Measurements from ENCODE around the gene PEX5. TPM values are rescaled to one million over a fixed set of nuclear protein-coding genes. Genes with fewer than 3 reads are reported as not detected.
"Not testable (repeated sequence)": the region's sequence is repeated elsewhere in the genome, so short reads cannot be mapped to it uniquely, and the experiment has no call there.

PEX5 gene
- total RNA-seq, 2 experiments from 2014 or later: 29.7 to 30.9 TPM

DNA sequence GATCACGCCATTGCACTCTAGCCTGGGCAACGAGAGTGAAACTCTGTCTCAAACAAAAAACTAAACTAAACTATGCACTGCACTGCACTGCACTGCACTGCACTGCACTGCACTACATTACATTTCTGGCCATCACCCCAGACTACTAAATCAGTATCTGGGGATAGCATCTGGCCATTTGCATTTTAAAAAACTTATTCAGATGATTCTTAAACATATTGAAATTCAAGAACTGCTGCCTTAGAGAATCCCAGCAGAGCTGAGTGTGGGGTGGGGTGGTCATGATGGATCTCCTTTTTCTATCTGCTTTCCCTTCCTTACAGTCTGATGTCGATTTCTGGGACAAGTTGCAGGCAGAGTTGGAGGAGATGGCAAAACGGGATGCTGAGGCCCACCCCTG is 13.6 kb downstream of the PEX5 start:
- CTCF ChIA-PET: interaction anchor here (0.5 to 0.8 kb wide), 2 partner anchors 58 kb away, joined by 3 to 6 read pairs; no protein-coding TSS in a partner anchor
- DNase-seq: no peak
- Mint-ChIP-seq H3K27ac (no peak overlapping the region), H3K4me1 (ENCODE audit: low read depth) (no peaks in the 10 kb centered on the region), H3K9me3 (no peaks in the 10 kb centered on the region), H3K27me3 (ENCODE audit: low read depth) (no peaks in the 10 kb centered on the region), H3K36me3 (ENCODE audit: low read depth) (peaks cover 45% of the 10 kb centered on the region), H3K4me3 (no peak overlapping the region)
- intact Hi-C loops (cut with micrococcal nuclease): no loop called here

- H3K27me3 Mint-ChIP-seq (ENCODE audit: low read depth): no peaks in the 10 kb centered on the region
- no peak for DNase-seq
- H3K4me3 Mint-ChIP-seq: no peak overlapping the region
- peaks cover 2% of the 10 kb centered on the region for H3K9me3 Mint-ChIP-seq
- no peaks in the 10 kb centered on the region for H3K4me1 Mint-ChIP-seq (ENCODE audit: low read depth)
- no peak overlapping the region for H3K27ac Mint-ChIP-seq
- CTCF ChIA-PET: no interaction called here
- intact Hi-C loops (cut with micrococcal nuclease): no loop called here
- H3K36me3 Mint-ChIP-seq (ENCODE audit: low read depth): peaks cover 63% of the 10 kb centered on the region
Measured at GRCh38 chr12:7205091-7205490, 15.6 kb downstream of the PEX5 start.

- Mint-ChIP-seq H3K4me3 (no peak overlapping the region), H3K27ac (no peak overlapping the region), H3K27me3 (ENCODE audit: low read depth) (no peaks in the 10 kb centered on the region), H3K36me3 (ENCODE audit: low read depth) (peaks cover 72% of the 10 kb centered on the region), H3K9me3 (peaks cover 8% of the 10 kb centered on the region), H3K4me1 (ENCODE audit: low read depth) (no peaks in the 10 kb centered on the region)
- intact Hi-C loops (cut with micrococcal nuclease): no loop called here
- CTCF ChIA-PET: no interaction called here
- DNase-seq: no peak
Measured at GRCh38 chr12:7206691-7207090, 17.2 kb downstream of the PEX5 start.

DNA sequence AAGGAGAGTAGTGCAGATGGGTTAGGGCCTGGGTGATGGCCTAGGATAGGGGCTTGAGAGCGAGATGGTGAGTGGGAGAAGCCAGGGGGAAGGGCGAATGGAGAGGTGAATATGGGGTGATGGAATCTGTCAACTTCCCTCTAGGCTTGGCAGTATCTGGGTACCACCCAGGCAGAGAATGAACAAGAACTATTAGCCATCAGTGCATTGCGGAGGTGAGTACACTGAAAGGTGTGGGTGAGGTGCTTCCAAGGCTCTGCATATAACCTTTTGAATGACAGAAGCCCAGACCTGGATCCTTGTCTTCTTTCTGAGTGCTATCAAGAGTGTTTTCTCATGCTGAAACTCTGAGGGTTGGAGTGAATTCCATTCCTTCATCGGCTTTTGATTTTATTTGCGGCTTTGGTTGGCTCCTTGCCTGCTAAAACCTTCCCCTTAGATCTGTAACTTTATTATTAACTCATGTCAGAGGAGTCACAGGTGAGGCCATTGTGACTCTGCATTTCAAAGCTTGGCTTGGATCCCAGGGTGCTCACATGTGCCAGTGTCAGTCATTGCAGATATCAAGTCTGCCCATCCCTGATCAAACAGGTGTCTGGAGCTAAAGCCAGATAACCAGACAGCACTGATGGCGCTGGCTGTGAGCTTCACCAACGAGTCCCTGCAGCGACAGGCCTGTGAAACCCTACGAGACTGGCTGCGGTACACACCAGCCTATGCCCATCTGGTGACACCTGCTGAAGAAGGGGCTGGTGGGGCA is 18.6 kb downstream of the PEX5 start:
- CTCF ChIA-PET: no interaction called here

DNA sequence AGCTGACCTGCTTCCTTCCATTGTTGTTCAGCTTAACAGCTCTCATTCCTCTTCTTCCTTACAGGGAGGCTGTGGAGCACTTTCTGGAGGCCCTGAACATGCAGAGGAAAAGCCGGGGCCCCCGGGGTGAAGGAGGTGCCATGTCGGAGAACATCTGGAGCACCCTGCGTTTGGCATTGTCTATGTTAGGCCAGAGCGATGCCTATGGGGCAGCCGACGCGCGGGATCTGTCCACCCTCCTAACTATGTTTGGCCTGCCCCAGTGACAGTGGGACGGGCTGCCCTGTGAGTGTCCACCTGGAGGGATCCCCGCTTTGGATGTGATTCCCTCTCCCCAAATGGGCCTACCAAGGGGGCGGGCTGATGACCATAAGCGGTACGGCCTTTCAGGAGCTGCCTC is 20.5 kb downstream of the PEX5 start:
- H3K36me3 Mint-ChIP-seq (ENCODE audit: low read depth): peaks cover 61% of the 10 kb centered on the region
- H3K27ac Mint-ChIP-seq: no peak overlapping the region
- intact Hi-C loops (cut with micrococcal nuclease): no loop called here
- peaks cover 12% of the 10 kb centered on the region for H3K9me3 Mint-ChIP-seq
- H3K4me1 Mint-ChIP-seq (ENCODE audit: low read depth): no peaks in the 10 kb centered on the region
- CTCF ChIA-PET: interaction anchor here (1.0 to 1.2 kb wide), 2 partner anchors 11 to 251 kb away, joined by 4 read pairs; no protein-coding TSS in a partner anchor
- no peaks in the 10 kb centered on the region for H3K27me3 Mint-ChIP-seq (ENCODE audit: low read depth)
- H3K4me3 Mint-ChIP-seq: no peak overlapping the region
- no peak for DNase-seq

More for the DNA sequence above, 18.6 kb downstream of the PEX5 start:
- intact Hi-C loops (cut with micrococcal nuclease): no loop called here
- no peak overlapping the region for H3K4me3 Mint-ChIP-seq
- H3K27ac Mint-ChIP-seq: no peak overlapping the region
- DNase-seq: no peak
- no peaks in the 10 kb centered on the region for H3K4me1 Mint-ChIP-seq (ENCODE audit: low read depth)
- H3K9me3 Mint-ChIP-seq: peaks cover 12% of the 10 kb centered on the region
- no peaks in the 10 kb centered on the region for H3K27me3 Mint-ChIP-seq (ENCODE audit: low read depth)
- H3K36me3 Mint-ChIP-seq (ENCODE audit: low read depth): peaks cover 70% of the 10 kb centered on the region

GRCh38 chr12:7210642-7211151 is 21.2 kb downstream of the PEX5 start:
- H3K27ac Mint-ChIP-seq: no peak overlapping the region
- no peak for DNase-seq
- no peaks in the 10 kb centered on the region for H3K27me3 Mint-ChIP-seq (ENCODE audit: low read depth)
- H3K4me1 Mint-ChIP-seq (ENCODE audit: low read depth): no peaks in the 10 kb centered on the region
- peaks cover 60% of the 10 kb centered on the region for H3K36me3 Mint-ChIP-seq (ENCODE audit: low read depth)
- CTCF ChIA-PET: interaction anchor here (1.2 kb wide), 1 partner anchor 10 kb away, joined by 4 read pairs; no protein-coding TSS in a partner anchor
- intact Hi-C loops (cut with micrococcal nuclease): no loop called here
- H3K9me3 Mint-ChIP-seq: peaks cover 13% of the 10 kb centered on the region
- no peak overlapping the region for H3K4me3 Mint-ChIP-seq

DNA sequence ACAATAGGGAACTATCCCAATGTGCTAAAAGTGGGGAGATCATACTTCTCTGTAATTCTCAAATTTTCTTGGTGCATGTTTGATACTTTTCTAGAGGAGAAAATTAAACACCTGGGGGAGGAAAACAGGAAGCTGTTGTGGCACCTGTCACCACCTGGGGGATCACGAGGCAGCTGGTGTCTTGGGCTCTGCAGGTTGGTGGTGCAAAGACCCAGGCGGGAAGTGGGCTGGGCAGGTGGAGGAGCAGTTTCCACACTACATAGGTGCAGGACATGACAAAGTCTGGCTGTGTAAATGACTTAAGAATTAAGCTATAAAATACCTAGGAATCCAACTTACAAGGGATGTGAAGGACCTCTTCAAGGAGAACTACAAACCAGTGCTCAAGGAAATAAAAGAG is 23.2 kb downstream of the PEX5 start:
- H3K4me1 Mint-ChIP-seq (ENCODE audit: low read depth): no peaks in the 10 kb centered on the region
- peaks cover 13% of the 10 kb centered on the region for H3K9me3 Mint-ChIP-seq
- no peak overlapping the region for H3K4me3 Mint-ChIP-seq
- CTCF ChIA-PET: no interaction called here
- no peak for DNase-seq
- no peaks in the 10 kb centered on the region for H3K27me3 Mint-ChIP-seq (ENCODE audit: low read depth)
- H3K36me3 Mint-ChIP-seq (ENCODE audit: low read depth): peaks cover 45% of the 10 kb centered on the region
- no peak overlapping the region for H3K27ac Mint-ChIP-seq
- intact Hi-C loops (cut with micrococcal nuclease): no loop called here

DNA sequence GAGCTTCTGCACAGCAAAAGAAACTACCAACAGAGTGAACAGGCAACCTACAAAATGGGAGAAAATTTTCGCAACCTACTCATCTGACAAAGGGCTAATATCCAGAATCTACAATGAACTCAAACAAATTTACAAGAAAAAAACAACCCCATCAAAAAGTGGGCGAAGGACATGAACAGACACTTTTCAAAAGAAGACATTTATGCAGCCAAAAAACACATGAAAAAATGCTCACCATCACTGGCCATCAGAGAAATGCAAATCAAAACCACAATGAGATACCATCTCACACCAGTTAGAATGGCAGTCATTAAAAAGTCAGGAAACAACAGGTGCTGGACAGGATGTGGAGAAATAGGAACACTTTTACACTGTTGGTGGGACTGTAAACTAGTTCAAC is 24.3 kb downstream of the PEX5 start:
- peaks cover 13% of the 10 kb centered on the region for H3K9me3 Mint-ChIP-seq
- H3K27me3 Mint-ChIP-seq (ENCODE audit: low read depth); H3K4me1 Mint-ChIP-seq (ENCODE audit: low read depth); H3K27ac Mint-ChIP-seq; DNase-seq; intact Hi-C loops (cut with micrococcal nuclease); CTCF ChIA-PET; H3K4me3 Mint-ChIP-seq: not testable (repeated sequence)
- H3K36me3 Mint-ChIP-seq (ENCODE audit: low read depth): peaks cover 36% of the 10 kb centered on the region

GRCh38 chr12:7217475-7218069 is 28.1 kb downstream of the PEX5 start:
- no peaks in the 10 kb centered on the region for H3K4me1 Mint-ChIP-seq (ENCODE audit: low read depth)
- DNase-seq: no peak
- H3K4me3 Mint-ChIP-seq: no peak overlapping the region
- CTCF ChIA-PET: no interaction called here
- no peak overlapping the region for H3K27ac Mint-ChIP-seq
- peaks cover 3% of the 10 kb centered on the region for H3K9me3 Mint-ChIP-seq
- peaks cover 4% of the 10 kb centered on the region for H3K36me3 Mint-ChIP-seq (ENCODE audit: low read depth)
- H3K27me3 Mint-ChIP-seq (ENCODE audit: low read depth): no peaks in the 10 kb centered on the region
- intact Hi-C loops (cut with micrococcal nuclease): loop anchor here (2.0 to 5.0 kb wide), 2 partner anchors 370 to 589 kb away; no protein-coding TSS in a partner anchor

DNA sequence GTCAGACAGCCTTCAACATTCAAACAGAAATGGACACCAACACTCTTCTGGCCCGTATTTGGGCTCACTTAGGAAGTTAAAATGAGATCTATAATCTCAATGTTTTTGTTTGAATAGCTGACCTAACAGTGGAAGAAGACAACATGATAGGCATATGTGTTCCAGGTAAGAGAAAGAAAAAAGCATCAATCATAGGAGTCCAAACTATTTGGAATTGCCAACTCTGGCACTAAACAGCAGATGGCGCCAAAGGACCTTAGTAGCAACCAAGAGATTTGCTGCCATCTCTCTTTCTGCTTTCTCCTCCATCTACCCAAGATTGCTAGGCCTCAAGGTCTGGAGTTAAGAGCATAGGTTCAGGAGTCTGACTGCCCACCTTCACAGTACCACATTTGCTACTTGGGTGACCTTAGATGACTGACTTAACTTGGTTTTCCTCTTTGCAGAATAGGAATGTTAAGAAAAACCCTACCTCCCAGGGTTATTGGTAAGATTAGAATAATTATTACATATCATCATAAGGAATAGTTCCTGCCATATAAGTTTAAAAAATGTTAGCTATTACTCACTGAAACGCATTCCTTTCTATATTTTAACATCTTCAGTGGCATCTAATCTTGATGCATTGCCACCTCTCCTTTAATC is 30.2 kb downstream of the PEX5 start:
- peak; percentile 87 for DNase-seq
- H3K27ac Mint-ChIP-seq: no peak overlapping the region
- H3K27me3 Mint-ChIP-seq (ENCODE audit: low read depth): no peaks in the 10 kb centered on the region
- peaks cover 1% of the 10 kb centered on the region for H3K9me3 Mint-ChIP-seq
- H3K4me3 Mint-ChIP-seq: no peak overlapping the region
- intact Hi-C loops (cut with micrococcal nuclease): loop anchor here (1.0 to 5.0 kb wide), 4 partner anchors 241 to 587 kb away; no protein-coding TSS in a partner anchor
- no peaks in the 10 kb centered on the region for H3K36me3 Mint-ChIP-seq (ENCODE audit: low read depth)
- CTCF ChIA-PET: interaction anchor here (0.6 to 2.7 kb wide), 11 partner anchors 25 to 430 kb away, joined by 3 to 22 read pairs (median 4); no protein-coding TSS in a partner anchor
- no peaks in the 10 kb centered on the region for H3K4me1 Mint-ChIP-seq (ENCODE audit: low read depth)

GRCh38 chr12:7221486-7221885 is 32.0 kb downstream of the PEX5 start:
- CTCF ChIA-PET: interaction anchor here (0.6 to 2.7 kb wide), 4 partner anchors 239 to 418 kb away, joined by 5 to 22 read pairs (median 10); no protein-coding TSS in a partner anchor
- H3K4me1 Mint-ChIP-seq (ENCODE audit: low read depth): no peaks in the 10 kb centered on the region
- no peaks in the 10 kb centered on the region for H3K27me3 Mint-ChIP-seq (ENCODE audit: low read depth)
- intact Hi-C loops (cut with micrococcal nuclease): no loop called here
- DNase-seq: no peak
- no peaks in the 10 kb centered on the region for H3K36me3 Mint-ChIP-seq (ENCODE audit: low read depth)
- no peak overlapping the region for H3K4me3 Mint-ChIP-seq
- no peaks in the 10 kb centered on the region for H3K9me3 Mint-ChIP-seq
- H3K27ac Mint-ChIP-seq: no peak overlapping the region

- no peak overlapping the region for H3K4me3 Mint-ChIP-seq
- no peaks in the 10 kb centered on the region for H3K4me1 Mint-ChIP-seq (ENCODE audit: low read depth)
- H3K27me3 Mint-ChIP-seq (ENCODE audit: low read depth): peaks cover 10% of the 10 kb centered on the region
- H3K9me3 Mint-ChIP-seq: peaks cover 5% of the 10 kb centered on the region
- H3K27ac Mint-ChIP-seq: no peak overlapping the region
- intact Hi-C loops (cut with micrococcal nuclease): no loop called here
- DNase-seq: no peak
- H3K36me3 Mint-ChIP-seq (ENCODE audit: low read depth): no peaks in the 10 kb centered on the region
- CTCF ChIA-PET: interaction anchor here (0.8 kb wide), 1 partner anchor 357 kb away, joined by 3 read pairs; no protein-coding TSS in a partner anchor
Measured at GRCh38 chr12:7229741-7230140, 40.3 kb downstream of the PEX5 start.
